Thyroid gland (tissue), 4 donors: ENCODE measurements around the gene PRKAA2. TPM values are rescaled to one million over a fixed set of nuclear protein-coding genes. Genes with fewer than 3 reads are reported as not detected.
A peak's percentile ranks its signal among the peaks of the same experiment; 100 is the strongest.

ENCODE experiments used
- DNase-seq, 2 donors: peaks; one replicate each; pipeline ENCODE4 v3.0.0-alpha.2; 2019
- H3K27ac ChIP-seq, 3 donors: fragments of 200-600 bp; sonication (generic); 1 replicate in 2 of 3; 2 replicates in 1 of 3; pipeline ENCODE4 v1.5.1; 2016 to 2019; ENCODE audit warnings: mild to moderate bottlenecking in 1 of 3, moderate library complexity in 1 of 3
- H3K27me3 ChIP-seq: fragments of 200-600 bp; sonication (generic); one replicate; pipeline ENCODE4 v1.5.1; 2019
- H3K36me3 ChIP-seq, 2 donors: fragments of 200-600 bp; sonication (generic); one replicate each; pipeline ENCODE4 v1.5.1; 2016 to 2019
- H3K4me1 ChIP-seq, 2 donors: fragments of 200-600 bp; sonication (generic); one replicate each; pipeline ENCODE4 v1.5.1; 2017 to 2019
- H3K4me3 ChIP-seq, 3 donors: fragments of 200-600 bp; sonication (generic); replicated peaks in 1 of 3; 1 replicate in 2 of 3; 2 replicates in 1 of 3; pipeline ENCODE4 v1.5.1; 2016; ENCODE audit warnings: mild to moderate bottlenecking in 1 of 3
- H3K9me3 ChIP-seq: fragments of 200-600 bp; sonication (generic); one replicate; pipeline ENCODE4 v1.5.1; 2017
- POLR2A ChIP-seq, 2 donors: fragments of 450-650 bp; IDR thresholded peaks; one replicate each; pipeline ENCODE4 v1.6.1; 2017; ENCODE audit warnings: antibody characterized with exemption in 2 of 2, mild to moderate bottlenecking in 2 of 2, moderate library complexity in 1 of 2
- WGBS, 2 donors: methylation state at CpG; one replicate each; pipeline ENCODE4 v1.1.5; 2017; 5-methylcytosine and 5-hydroxymethylcytosine counted together
- intact Hi-C: fragments of 100-400 bp; cut with DNase I; formaldehyde crosslinking; loops from one replicate; pipeline ENCODE4 v1.15.1; 2023
- total RNA-seq, 4 donors: library from RNA; depleted of rRNA; stranded (reverse); fragments of >200 nt; gene quantifications; one replicate each; pipeline ENCODE4 v1.2.3, GENCODE V29; 2016
- TF ChIP-seq, protein P1 (sequence below), 6 experiments: fragments of 200-600 bp in 3 of 6; fragments of 450-650 bp in 3 of 6; sonication (generic) in 3 of 6; IDR thresholded peaks; one replicate each; pipeline ENCODE4 v1.5.1; 2016 to 2019; ENCODE audit warnings: antibody characterized with exemption in 6 of 6, mild to moderate bottlenecking in 2 of 6, inconsistent platforms in 1 of 6, moderate library complexity in 1 of 6

PRKAA2 gene
- total RNA-seq, 4 donors from 2014 or later: 10.4 to 16.5 (median 14.3) TPM

DNA sequence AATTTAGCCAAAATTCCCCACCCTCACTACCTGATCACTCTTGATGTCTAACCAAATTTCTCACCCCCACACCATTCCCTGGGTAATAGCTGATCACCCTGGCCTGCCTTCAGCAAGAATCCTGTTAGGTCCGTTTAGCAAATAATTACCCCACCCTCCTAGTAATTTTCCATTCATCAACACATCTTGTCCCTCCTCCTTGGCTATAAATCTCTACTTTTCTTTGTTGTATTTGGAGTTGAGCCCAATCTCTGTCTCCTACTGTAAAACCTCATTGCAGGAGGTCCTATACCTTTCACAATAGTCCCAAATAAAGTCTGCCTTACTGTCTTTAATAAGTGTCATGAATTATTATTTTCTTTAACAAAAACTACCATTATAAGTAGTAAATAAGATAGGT is 6.9 kb upstream of the PRKAA2 start:
- Histone ChIP-seq H3K9me3 (no peaks in the 10 kb centered on the region), H3K36me3 (no peaks in the 10 kb centered on the region), H3K4me1 (no peaks in the 10 kb centered on the region), H3K4me3 (no peak overlapping the region), H3K27ac (no peak overlapping the region), H3K27me3 (no peaks in the 10 kb centered on the region)
- DNase-seq: no peak
- 69 to 74% methylated on average over 1 of the region's 1 CpG for WGBS, 2 donors
- TF ChIP-seq, protein P1, sequence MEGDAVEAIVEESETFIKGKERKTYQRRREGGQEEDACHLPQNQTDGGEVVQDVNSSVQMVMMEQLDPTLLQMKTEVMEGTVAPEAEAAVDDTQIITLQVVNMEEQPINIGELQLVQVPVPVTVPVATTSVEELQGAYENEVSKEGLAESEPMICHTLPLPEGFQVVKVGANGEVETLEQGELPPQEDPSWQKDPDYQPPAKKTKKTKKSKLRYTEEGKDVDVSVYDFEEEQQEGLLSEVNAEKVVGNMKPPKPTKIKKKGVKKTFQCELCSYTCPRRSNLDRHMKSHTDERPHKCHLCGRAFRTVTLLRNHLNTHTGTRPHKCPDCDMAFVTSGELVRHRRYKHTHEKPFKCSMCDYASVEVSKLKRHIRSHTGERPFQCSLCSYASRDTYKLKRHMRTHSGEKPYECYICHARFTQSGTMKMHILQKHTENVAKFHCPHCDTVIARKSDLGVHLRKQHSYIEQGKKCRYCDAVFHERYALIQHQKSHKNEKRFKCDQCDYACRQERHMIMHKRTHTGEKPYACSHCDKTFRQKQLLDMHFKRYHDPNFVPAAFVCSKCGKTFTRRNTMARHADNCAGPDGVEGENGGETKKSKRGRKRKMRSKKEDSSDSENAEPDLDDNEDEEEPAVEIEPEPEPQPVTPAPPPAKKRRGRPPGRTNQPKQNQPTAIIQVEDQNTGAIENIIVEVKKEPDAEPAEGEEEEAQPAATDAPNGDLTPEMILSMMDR (IDR thresholded peaks at IDR 0.05): no peak
- intact Hi-C loops: no loop called here

DNA sequence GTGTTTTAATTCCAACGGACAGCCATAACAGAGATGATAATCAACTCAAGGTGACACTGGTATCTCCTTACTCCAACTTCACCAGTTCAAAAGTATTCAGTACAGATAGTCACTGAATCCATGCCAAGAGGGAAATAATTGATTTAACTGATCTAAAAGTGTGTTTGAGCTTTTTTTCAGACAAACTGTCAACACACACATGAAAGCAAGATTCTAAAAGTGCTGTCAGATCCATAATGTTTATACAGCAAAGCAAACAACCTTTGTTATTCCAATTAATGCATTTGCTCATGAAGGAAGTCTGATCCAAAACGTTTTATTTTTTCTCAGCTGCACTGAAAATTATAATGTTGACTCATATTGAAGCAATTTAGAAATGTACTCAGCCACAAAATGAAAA is 5.9 kb upstream of the PRKAA2 start:
- TF ChIP-seq POLR2A (IDR thresholded peaks at IDR 0.05): no peak
- TF ChIP-seq, protein P1 (IDR thresholded peaks at IDR 0.05): no peak
- no peak for DNase-seq
- 54 to 57% methylated on average over 2 of the region's 2 CpGs for WGBS, 2 donors
- H3K9me3 ChIP-seq: no peaks in the 10 kb centered on the region
- no peaks in the 10 kb centered on the region for H3K27me3 ChIP-seq
- peaks cover 0 to 3% of the 10 kb centered on the region in 2 donors for H3K4me1 ChIP-seq
- H3K4me3 ChIP-seq: no peak overlapping the region
- no peaks in the 10 kb centered on the region for H3K36me3 ChIP-seq
- H3K27ac ChIP-seq: no peak overlapping the region
- intact Hi-C loops: no loop called here

DNA sequence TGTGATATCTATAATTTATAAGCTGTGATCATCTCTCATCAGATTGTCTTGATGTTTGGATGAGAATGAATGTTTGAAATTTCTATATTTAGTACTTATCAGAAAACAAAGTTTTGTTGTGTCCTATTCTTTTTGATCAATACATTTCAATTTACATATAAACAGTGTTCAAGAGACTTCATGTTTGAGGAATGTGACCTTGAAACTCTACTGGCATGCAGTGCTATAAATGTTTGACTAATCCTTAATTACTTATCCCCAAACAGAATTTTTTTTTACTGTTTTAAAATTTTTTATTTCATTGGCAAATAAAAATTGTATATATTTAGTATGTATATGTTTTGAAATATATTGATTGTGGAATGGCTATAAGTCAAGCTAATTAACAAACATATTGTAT is 1.5 kb upstream of the PRKAA2 start:
- Histone ChIP-seq H3K4me3 (no peak overlapping the region), H3K27ac (no peak overlapping the region), H3K4me1 (peaks cover 10 to 19% of the 10 kb centered on the region in 2 donors), H3K9me3 (no peaks in the 10 kb centered on the region), H3K27me3 (no peaks in the 10 kb centered on the region), H3K36me3 (no peaks in the 10 kb centered on the region)
- TF ChIP-seq POLR2A (IDR thresholded peaks at IDR 0.05): no peak
- TF ChIP-seq, protein P1 (IDR thresholded peaks at IDR 0.05): no peak
- DNase-seq: no peak
- intact Hi-C loops: no loop called here

DNA sequence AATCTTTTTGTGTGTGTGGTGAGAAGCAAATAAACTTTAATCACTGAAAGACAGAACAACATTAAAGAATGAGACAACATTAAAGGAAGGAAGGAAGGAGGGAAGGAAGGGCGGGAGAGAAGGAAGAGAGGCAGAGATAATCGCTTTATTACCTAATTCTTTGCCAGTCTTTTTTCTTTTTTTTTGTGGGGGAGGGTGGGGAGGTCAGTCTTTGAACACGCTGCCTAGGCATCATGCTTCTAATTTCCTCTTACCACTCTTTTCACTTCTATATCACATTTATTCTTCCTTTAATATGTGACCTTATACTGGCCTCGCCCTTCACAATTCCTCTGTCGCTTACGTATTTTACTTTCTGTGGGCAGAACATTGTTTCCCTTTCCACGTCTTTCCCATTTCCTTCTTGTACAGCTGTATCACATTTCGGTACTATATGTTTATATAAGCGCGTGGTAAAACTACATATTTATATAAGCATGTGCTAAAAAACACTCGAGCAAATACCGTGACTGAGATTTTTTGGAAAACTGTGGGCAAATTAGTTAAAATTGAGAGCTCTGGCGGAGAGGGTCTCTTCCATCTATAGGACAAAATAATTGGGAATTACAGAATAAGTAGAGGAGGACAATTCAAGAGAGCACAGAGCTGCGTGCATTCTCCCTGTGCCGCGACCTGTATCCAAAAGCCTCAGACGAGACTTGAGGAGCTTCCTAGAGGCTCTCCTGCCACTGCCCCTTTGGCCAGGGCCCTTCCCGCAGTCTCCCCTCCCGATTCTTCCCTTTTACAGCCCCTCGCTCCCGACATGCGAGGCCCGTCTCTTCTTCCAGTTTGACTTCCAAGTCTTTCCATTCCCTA is 823 bp upstream of the PRKAA2 start:
- no peaks in the 10 kb centered on the region for H3K27me3 ChIP-seq
- no peaks in the 10 kb centered on the region for H3K9me3 ChIP-seq
- H3K4me3 ChIP-seq: peak overlapping the region; percentile 18 to 80 (median 67)
- peaks cover 10 to 19% of the 10 kb centered on the region in 2 donors for H3K4me1 ChIP-seq
- DNase-seq: peak; percentile 43 to 44
- WGBS, 2 donors: 13 to 15% methylated on average over 23 of the region's 23 CpGs
- H3K36me3 ChIP-seq: no peaks in the 10 kb centered on the region
- peak overlapping the region; percentile 52 to 68 (median 58) for H3K27ac ChIP-seq
- intact Hi-C loops: no loop called here
- TF ChIP-seq POLR2A (IDR thresholded peaks at IDR 0.05): no peak

DNA sequence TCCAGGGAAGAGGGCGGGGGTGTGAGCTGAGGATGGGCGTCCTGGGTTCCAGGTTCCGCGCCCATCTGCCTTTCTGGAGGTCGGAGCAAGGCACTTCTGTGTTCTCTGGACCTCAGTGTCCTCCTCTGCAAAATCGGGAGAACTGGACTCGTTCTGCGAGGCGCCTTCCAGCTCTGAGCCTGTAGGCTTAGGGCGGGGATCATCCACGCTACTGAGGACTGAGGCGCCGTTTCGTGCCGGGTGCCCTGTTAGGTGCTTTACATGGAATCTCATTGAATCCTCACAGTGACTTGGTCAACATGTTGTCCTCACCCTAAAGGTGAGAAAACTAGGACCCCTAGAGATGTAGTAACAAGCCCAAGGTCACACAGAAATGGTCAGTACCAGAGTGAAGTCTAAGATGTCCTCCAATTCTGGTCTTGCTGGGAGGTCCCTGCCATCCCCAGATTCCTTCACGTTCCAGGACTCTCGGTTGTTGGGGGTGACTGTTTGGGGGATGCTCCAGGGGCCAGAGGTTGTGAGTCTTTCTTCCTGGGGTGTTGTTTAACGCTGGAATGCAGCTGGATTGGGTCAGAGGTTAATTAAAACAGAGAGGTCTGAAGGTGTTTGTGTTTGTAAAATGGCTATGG is 677 bp downstream of the PRKAA2 start:
- WGBS, 2 donors: 7% methylated on average over 4 to 14 of the region's 18 CpGs
- H3K27me3 ChIP-seq: no peaks in the 10 kb centered on the region
- peaks cover 10 to 19% of the 10 kb centered on the region in 2 donors for H3K4me1 ChIP-seq
- H3K27ac ChIP-seq: peak overlapping the region; percentile 3 to 64 (median 52)
- peak; percentile 22 to 31 for DNase-seq
- TF ChIP-seq POLR2A (IDR thresholded peaks at IDR 0.05): no peak
- TF ChIP-seq, protein P1 (IDR thresholded peaks at IDR 0.05): no peak
- intact Hi-C loops: no loop called here
- H3K4me3 ChIP-seq: peak overlapping the region; percentile 18 to 80 (median 67)
- no peaks in the 10 kb centered on the region for H3K9me3 ChIP-seq
- no peaks in the 10 kb centered on the region for H3K36me3 ChIP-seq
